AG04449 (cell line): ENCODE measurements around the gene TMEM178A.

Experiments used
- CTCF ChIA-PET: fragments of 350-600 bp; formaldehyde crosslinking; extraction: SDS; loops from one replicate; lab custom pipeline; 2021; ENCODE audit warnings: antibody characterized with exemption; lab: Yijun Ruan, JAX
- POLR2A ChIA-PET: fragments of 400-600, 350-600 bp; formaldehyde crosslinking; extraction: SDS; loops from one replicate; lab custom pipeline; 2020; ENCODE audit warnings: antibody characterized with exemption, inconsistent platforms; lab: Yijun Ruan, JAX
- DNase-seq: peaks from one replicate; pipeline ENCODE4 v3.0.0-alpha.2; 2010; ENCODE audit warnings: low read depth, low spot score
- H3K4me3 ChIP-seq: 2 replicates; pipeline ENCODE4 v1.5.1; 2011; ENCODE audit warnings: low read depth, mild to moderate bottlenecking, control low read depth, low read length
- TF ChIP-seq, protein P1 (sequence below): IDR thresholded peaks from one replicate; pipeline ENCODE4 v1.5.1; 2011; ENCODE audit warnings: mild to moderate bottlenecking, moderate library complexity, low read length, control low read depth, inconsistent platforms; ENCODE audit not compliant: insufficient read depth; ENCODE audit errors: missing control alignments

TMEM178A gene

DNA sequence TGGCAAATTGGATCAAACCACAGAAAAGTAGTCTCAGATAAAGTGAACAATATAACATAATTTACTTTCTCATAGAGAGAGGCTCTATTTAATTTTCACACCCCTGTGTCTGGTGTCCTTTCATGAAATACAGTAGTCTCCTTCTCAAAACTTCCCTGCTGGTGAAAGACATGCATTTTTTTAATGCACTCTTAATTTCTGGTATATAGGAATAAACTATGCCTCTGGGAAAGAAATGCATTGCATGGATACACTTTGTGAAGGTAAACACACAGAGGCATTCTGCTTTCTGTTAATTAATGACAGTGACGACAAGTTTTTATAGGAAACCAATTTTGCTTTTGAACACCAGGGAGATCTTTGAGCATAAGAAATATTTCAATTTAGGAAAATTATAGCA, 24.1 kb upstream of the TMEM178A start:
- POLR2A ChIA-PET, result no interaction called here
- CTCF ChIA-PET, result no interaction called here
- TF ChIP-seq, protein P1, sequence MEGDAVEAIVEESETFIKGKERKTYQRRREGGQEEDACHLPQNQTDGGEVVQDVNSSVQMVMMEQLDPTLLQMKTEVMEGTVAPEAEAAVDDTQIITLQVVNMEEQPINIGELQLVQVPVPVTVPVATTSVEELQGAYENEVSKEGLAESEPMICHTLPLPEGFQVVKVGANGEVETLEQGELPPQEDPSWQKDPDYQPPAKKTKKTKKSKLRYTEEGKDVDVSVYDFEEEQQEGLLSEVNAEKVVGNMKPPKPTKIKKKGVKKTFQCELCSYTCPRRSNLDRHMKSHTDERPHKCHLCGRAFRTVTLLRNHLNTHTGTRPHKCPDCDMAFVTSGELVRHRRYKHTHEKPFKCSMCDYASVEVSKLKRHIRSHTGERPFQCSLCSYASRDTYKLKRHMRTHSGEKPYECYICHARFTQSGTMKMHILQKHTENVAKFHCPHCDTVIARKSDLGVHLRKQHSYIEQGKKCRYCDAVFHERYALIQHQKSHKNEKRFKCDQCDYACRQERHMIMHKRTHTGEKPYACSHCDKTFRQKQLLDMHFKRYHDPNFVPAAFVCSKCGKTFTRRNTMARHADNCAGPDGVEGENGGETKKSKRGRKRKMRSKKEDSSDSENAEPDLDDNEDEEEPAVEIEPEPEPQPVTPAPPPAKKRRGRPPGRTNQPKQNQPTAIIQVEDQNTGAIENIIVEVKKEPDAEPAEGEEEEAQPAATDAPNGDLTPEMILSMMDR, result no peak
- DNase-seq, result no peak
- no peak overlapping the region for H3K4me3 ChIP-seq

DNA sequence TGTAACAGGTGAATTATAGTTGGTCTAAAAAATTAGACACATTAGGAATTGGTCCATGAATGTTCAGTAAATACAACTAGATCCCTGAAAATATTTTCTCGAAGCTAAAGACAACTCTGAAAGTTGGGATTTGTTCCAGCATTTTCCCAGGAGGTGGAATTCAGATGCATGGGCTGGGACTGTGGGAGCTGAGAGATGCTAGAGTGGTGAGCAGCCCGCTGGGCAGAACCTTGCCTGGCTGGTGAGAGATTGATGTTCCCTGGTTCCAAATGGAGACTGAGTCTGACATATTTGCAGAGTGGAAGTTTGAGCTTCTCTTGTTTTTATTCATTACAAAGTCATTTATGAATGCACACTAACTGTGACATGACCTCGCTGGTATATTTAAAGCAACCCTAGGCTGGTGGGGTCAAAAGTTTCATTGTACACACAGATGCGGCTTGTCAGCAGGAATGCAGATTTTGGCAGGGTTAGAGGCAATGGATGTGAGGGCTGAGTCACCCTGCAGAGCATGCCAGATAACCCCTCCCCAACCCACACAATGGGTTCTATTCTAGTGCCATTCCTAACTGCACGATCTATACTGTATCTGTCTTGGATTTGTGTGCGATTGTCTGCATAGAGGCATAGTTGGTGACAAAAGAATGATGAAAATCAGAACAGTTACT, 23.5 kb upstream of the TMEM178A start:
- H3K4me3 ChIP-seq, result no peak overlapping the region
- ChIA-PET POLR2A (no interaction called here), CTCF (no interaction called here)
- no peak for DNase-seq
- TF ChIP-seq, protein P1, result no peak

DNA sequence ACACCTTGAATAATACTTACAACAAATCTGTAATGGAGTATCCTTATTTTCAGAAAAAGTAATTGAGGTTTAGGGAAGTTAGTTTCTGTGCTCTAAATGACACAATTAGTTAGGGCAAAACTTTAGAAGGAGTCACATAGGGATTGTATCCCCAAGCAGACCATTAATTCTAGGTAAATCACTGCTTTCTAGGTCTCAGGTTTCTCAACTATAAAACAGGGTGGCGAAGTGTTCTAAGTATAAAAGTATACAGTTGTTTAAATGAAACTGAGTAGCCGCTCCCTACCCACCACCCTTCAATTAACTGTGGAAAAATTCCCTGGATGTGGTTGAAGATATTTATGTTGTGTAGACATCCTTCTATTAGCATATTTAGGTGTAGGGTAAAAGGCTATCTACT, 19.9 kb upstream of the TMEM178A start:
- no peak for DNase-seq
- ChIA-PET POLR2A (no interaction called here), CTCF (interaction anchor here (0.9 kb wide), 1 partner anchor 52 kb away, joined by 3 read pairs; no protein-coding TSS in a partner anchor)
- TF ChIP-seq, protein P1, result no peak
- no peak overlapping the region for H3K4me3 ChIP-seq

DNA sequence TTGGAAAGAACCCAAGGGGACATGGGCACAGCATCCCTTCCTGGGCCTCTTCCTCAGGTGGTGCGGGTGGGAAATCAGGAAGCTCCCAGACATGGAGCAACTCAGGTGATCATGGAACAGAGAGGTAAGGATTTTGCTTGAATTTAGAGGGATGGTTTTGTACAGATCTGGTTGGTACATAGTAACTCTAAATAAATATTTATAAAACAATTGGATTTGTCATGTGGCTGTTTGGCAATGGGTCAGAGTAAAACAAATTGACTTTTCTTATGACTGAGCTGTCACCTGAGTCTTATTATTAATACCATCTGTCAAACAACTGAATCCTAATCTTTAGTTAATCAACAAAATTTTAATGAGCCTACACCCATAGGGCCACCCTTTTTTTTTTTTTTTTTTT, 19.4 kb upstream of the TMEM178A start:
- ChIA-PET CTCF (interaction anchor here (0.9 kb wide), 1 partner anchor 52 kb away, joined by 3 read pairs; no protein-coding TSS in a partner anchor), POLR2A (no interaction called here)
- TF ChIP-seq, protein P1, result no peak
- no peak for DNase-seq
- H3K4me3 ChIP-seq, result no peak overlapping the region

DNA sequence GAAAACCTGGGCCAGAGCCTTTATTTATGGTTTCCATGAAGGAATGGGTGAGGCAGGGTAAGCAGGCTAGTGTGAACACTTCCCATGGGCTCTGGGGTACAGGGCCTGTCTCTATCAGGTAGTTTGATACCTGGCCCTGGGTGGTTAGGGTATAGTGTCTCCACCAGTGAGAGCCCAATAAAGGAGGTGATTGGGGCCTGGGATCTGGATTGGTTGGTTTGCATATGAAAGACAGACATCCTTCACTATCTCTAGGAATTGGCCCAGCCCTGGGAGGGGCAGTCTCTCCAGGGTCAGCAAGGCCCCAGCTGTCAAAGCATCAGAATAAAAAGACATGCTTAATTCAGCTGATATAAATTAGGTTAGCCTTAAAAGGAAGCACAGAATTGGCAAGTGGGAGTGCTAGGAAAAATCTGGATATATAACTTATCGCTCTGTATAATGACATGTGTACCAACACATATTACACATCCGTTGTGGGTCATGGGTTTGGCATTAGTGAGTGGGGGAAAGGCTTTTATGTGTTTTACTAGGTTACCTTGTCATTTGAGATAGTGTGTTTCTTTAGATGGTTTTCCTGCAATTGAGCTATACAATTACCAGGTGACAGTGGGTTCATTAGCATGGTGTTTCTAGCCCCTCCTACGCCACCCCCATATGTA, 18.5 kb upstream of the TMEM178A start:
- ChIA-PET POLR2A (no interaction called here), CTCF (interaction anchor here (0.5 kb wide), 1 partner anchor 73 kb away, joined by 3 read pairs; no protein-coding TSS in a partner anchor)
- TF ChIP-seq, protein P1, result no peak
- no peak for DNase-seq
- H3K4me3 ChIP-seq, result no peak overlapping the region

DNA sequence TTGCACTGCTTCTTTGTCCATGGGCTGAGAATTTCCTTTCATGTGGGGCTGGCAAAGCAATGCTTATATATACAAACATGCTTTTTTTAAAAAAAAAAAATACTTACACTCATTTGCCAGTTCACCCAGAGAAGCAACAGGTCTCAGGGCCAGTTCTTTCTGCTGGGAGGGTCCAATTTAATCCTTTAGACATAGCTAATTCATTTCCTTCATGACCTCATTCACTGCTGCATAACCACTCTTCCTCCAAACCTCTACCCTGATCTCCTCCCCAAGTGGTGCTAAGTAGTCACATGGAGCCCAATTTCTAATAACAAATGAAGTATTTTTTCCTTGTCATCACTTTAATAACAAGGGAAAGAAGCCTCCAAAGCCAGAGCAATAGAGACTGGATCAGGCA, 17.1 kb upstream of the TMEM178A start:
- CTCF ChIA-PET, result no interaction called here
- no peak for DNase-seq
- no peak overlapping the region for H3K4me3 ChIP-seq
- TF ChIP-seq, protein P1, result no peak
- POLR2A ChIA-PET, result no interaction called here
